HepG2 (cell line): Measurements from ENCODE around the gene JMJD1C. TPM values are rescaled to one million over a fixed set of nuclear protein-coding genes. Genes with fewer than 3 reads are reported as not detected.

ENCODE experiments used
- ARID5B ChIP-seq: IDR thresholded peaks from 2 replicates; pipeline ENCODE4 v1.4.0; 2020; ENCODE audit warnings: mild to moderate bottlenecking, missing genetic modification reagents
- BRCA1 ChIP-seq: sonication (generic); formaldehyde crosslinking; IDR thresholded peaks from 2 replicates; pipeline ENCODE4 v1.4.0; 2020; ENCODE audit warnings: missing genetic modification reagents
- CREM ChIP-seq, 2 experiments: sonication (generic) in 1 of 2; formaldehyde crosslinking in 1 of 2; IDR thresholded peaks; 2 replicates each; pipeline versions ENCODE4 v1.4.0 to v1.6.1; 2016 to 2020; ENCODE audit warnings: antibody characterized with exemption in 1 of 2, mild to moderate bottlenecking in 1 of 2, missing genetic modification reagents in 1 of 2
- EZH2 ChIP-seq: conservative IDR thresholded peaks from 2 replicates; pipeline ENCODE4 v1.6.1; 2012; ENCODE audit warnings: mild to moderate bottlenecking, low read depth, low read length, moderate library complexity
- FOXM1 ChIP-seq: sonication (generic); formaldehyde crosslinking; IDR thresholded peaks from 2 replicates; pipeline ENCODE4 v1.5.0; 2020; ENCODE audit warnings: missing genetic modification reagents
- KLF16 ChIP-seq, 2 experiments: sonication (generic) in 1 of 2; formaldehyde crosslinking in 1 of 2; IDR thresholded peaks; 2 replicates each; pipeline versions ENCODE4 v1.6.1 to v1.8.0; 2016 to 2023; ENCODE audit warnings: missing genetic modification reagents in 2 of 2, missing compliant biosample characterization in 1 of 2
- PHF8 ChIP-seq: sonication (generic); formaldehyde crosslinking; IDR thresholded peaks from 2 replicates; pipeline ENCODE4 v1.5.0; 2020; ENCODE audit warnings: missing genetic modification reagents
- SMARCE1 ChIP-seq: fragments of 450-650 bp; IDR thresholded peaks from 2 replicates; pipeline ENCODE4 v1.6.1; 2017; ENCODE audit warnings: borderline replicate concordance
- YEATS2 ChIP-seq: sonication (generic); formaldehyde crosslinking; IDR thresholded peaks from 2 replicates; pipeline ENCODE4 v1.4.0; 2020; ENCODE audit warnings: missing genetic modification reagents, borderline replicate concordance
- ZBTB14 ChIP-seq: sonication (generic); formaldehyde crosslinking; IDR thresholded peaks from 2 replicates; pipeline ENCODE4 v1.4.0; 2020; ENCODE audit warnings: missing genetic modification reagents
- ZFX ChIP-seq: sonication (generic); formaldehyde crosslinking; IDR thresholded peaks from 2 replicates; pipeline ENCODE4 v1.4.0; 2020; ENCODE audit warnings: mild to moderate bottlenecking, low read depth, missing genetic modification reagents, moderate library complexity
- ZNF10 ChIP-seq: sonication (generic); formaldehyde crosslinking; IDR thresholded peaks from 2 replicates; pipeline ENCODE4 v1.4.0; 2020; ENCODE audit warnings: mild to moderate bottlenecking, low read depth, missing genetic modification reagents, borderline replicate concordance
- ZNF160 ChIP-seq: sonication (generic); formaldehyde crosslinking; IDR thresholded peaks from 2 replicates; pipeline ENCODE4 v1.8.0; 2022; ENCODE audit warnings: mild to moderate bottlenecking, inconsistent platforms, missing genetic modification reagents
- ZNF280B ChIP-seq: sonication (generic); formaldehyde crosslinking; IDR thresholded peaks from 2 replicates; pipeline ENCODE4 v1.5.0; 2020; ENCODE audit warnings: missing genetic modification reagents, mild to moderate bottlenecking, borderline replicate concordance
- ZNF44 ChIP-seq: sonication (generic); formaldehyde crosslinking; IDR thresholded peaks from 2 replicates; pipeline ENCODE4 v1.5.1; 2020; ENCODE audit warnings: mild to moderate bottlenecking, missing genetic modification reagents
- ZNF468 ChIP-seq: sonication (generic); formaldehyde crosslinking; IDR thresholded peaks from 2 replicates; pipeline ENCODE4 v1.8.0; 2022; ENCODE audit warnings: mild to moderate bottlenecking, moderate library complexity, missing genetic modification reagents
- ZNF558 ChIP-seq: sonication (generic); formaldehyde crosslinking; IDR thresholded peaks from 2 replicates; pipeline ENCODE4 v1.9.0; 2022; ENCODE audit warnings: mild to moderate bottlenecking, missing genetic modification reagents, borderline replicate concordance
- ZNF614 ChIP-seq: IDR thresholded peaks from 2 replicates; pipeline ENCODE4 v1.6.1; 2018; ENCODE audit warnings: missing biosample characterization, missing genetic modification reagents, inconsistent platforms, borderline replicate concordance
- ZNF773 ChIP-seq: sonication (generic); formaldehyde crosslinking; IDR thresholded peaks from 2 replicates; pipeline ENCODE4 v1.4.0; 2020; ENCODE audit warnings: missing genetic modification reagents, borderline replicate concordance
- polyA plus RNA-seq, 8 experiments: library from polyadenylated mRNA; depleted of rRNA in 3 of 8; stranded (reverse) in 7 of 8; unstranded in 1 of 8; fragments of >200 nt; fragmentation: Illumina TruSeq in 4 of 8; extraction: Trizol in 4 of 8; gene quantifications; 2 replicates each; pipeline versions ENCODE4 v1.2.1 to v1.2.3, GENCODE V29; 2011 to 2016; ENCODE audit warnings: low read depth in 4 of 8, missing spikeins in 1 of 8, mixed read lengths in 1 of 8; ENCODE audit not compliant: insufficient read depth in 1 of 8
- total RNA-seq, 5 experiments: library from RNA; depleted of rRNA; stranded (reverse); fragments of >200 nt; fragmentation: Illumina TruSeq; extraction: Trizol; gene quantifications; 2 replicates each; pipeline ENCODE4 v1.2.3, GENCODE V29; 2016; ENCODE audit warnings: low read depth in 1 of 5
- TF ChIP-seq, protein P1 (sequence below): sonication (generic); formaldehyde crosslinking; IDR thresholded peaks from 2 replicates; pipeline ENCODE4 v1.8.0; 2022; ENCODE audit warnings: low read depth, missing genetic modification reagents

The JMJD1C gene
- total and polyA plus RNA-seq, 2 of the 13 experiments (the other 11 are each of a cell fraction or from before 2014, with no cell fraction given): 42.3 to 42.7 TPM

GRCh38 chr10:63465293-63466143 lies at the start of gene JMJD1C (continued):
- TF ChIP-seq YEATS2 (CRISPR knock-in tag) (no peak; the same call in 1 of the 2 replicates), ZNF10 (CRISPR knock-in tag) (no peak), ZNF280B (CRISPR knock-in tag) (0 out of 2 replicates have a peak, but pooled peaks have one; percentile 6), EZH2 (no peak), PHF8 (CRISPR knock-in tag) (peak; percentile 78), ZNF558 (CRISPR knock-in tag) (peak; percentile 28; the same call in 1 of the 2 replicates), ZNF44 (CRISPR knock-in tag) (no peak), ZNF773 (CRISPR knock-in tag) (peak; percentile 52; the same call in 1 of the 2 replicates), ZNF468 (CRISPR knock-in tag) (peak; percentile 82; the same call in 1 of the 2 replicates), BRCA1 (CRISPR knock-in tag) (no peak), ZBTB14 (CRISPR knock-in tag) (peak; percentile 92), ZNF614 (0 out of 2 replicates have a peak, but pooled peaks have one; percentile 34), FOXM1 (CRISPR knock-in tag) (no peak), SMARCE1 (no peak), ZNF160 (CRISPR knock-in tag) (peak; percentile 77), KLF16 (CRISPR knock-in tag; IDR thresholded peaks at IDR 0.05) (peak in 1 of 2 experiments; percentile 50; a peak in 2 of 4 replicates), CREM (IDR thresholded peaks at IDR 0.05) (no peak), CREM (CRISPR knock-in tag; IDR thresholded peaks at IDR 0.05) (no peak), ZFX (peak; percentile 74), ARID5B (CRISPR knock-in tag) (peak; percentile 53; the same call in 1 of the 2 replicates)
- TF ChIP-seq, protein P1, sequence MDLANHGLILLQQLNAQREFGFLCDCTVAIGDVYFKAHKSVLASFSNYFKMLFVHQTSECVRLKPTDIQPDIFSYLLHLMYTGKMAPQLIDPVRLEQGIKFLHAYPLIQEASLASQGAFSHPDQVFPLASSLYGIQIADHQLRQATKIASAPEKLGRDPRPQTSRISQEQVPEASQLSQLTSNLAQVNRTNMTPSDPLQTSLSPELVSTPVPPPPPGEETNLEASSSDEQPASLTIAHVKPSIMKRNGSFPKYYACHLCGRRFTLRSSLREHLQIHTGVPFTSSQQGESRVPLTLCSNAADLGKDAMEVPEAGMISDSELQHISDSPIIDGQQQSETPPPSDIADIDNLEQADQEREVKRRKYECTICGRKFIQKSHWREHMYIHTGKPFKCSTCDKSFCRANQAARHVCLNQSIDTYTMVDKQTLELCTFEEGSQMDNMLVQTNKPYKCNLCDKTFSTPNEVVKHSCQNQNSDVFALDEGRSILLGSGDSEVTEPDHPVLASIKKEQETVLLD (CRISPR knock-in tag): peak; percentile 89
